Measurements from ENCODE around the gene IP6K3. TPM values are rescaled to one million over a fixed set of nuclear protein-coding genes. Genes with fewer than 3 reads are reported as not detected.

Gene IP6K3
- total and polyA plus RNA-seq, 2 donors, result 0.95 to 2.4 TPM

DNA sequence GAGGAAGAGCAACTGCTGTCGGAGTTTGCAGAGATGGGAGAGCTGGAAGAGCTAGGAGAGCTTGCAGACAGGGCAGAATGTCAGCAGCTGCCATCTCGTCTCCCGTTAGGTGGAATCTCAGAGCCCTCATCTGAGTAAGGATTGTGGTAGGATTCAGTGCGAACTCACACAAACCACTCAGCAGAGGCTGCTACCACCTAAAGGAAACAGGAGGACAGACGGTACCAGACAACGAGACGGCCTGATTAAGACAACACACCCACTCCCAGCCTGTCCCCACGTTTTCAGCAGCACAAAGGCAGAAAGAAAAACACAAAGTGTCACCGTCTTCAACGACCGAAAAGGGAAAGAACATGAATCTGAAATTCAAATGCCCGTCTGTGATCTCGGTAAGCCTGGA is 38.1 kb upstream of the IP6K3 start:
- no peak overlapping the region for H3K27ac ChIP-seq (ENCODE audit: low read depth)
- DNase-seq (ENCODE audit: extremely low spot score), result no peak
- H3K36me3 ChIP-seq (ENCODE audit: insufficient read depth), result peaks cover 4% of the 10 kb centered on the region
- H3K4me1 ChIP-seq (ENCODE audit: insufficient read depth), result no peaks in the 10 kb centered on the region
- WGBS, result 78% methylated on average over 13 of the region's 13 CpGs
- no peak overlapping the region for H3K4me3 ChIP-seq (ENCODE audit: low read depth, low read length)

DNA sequence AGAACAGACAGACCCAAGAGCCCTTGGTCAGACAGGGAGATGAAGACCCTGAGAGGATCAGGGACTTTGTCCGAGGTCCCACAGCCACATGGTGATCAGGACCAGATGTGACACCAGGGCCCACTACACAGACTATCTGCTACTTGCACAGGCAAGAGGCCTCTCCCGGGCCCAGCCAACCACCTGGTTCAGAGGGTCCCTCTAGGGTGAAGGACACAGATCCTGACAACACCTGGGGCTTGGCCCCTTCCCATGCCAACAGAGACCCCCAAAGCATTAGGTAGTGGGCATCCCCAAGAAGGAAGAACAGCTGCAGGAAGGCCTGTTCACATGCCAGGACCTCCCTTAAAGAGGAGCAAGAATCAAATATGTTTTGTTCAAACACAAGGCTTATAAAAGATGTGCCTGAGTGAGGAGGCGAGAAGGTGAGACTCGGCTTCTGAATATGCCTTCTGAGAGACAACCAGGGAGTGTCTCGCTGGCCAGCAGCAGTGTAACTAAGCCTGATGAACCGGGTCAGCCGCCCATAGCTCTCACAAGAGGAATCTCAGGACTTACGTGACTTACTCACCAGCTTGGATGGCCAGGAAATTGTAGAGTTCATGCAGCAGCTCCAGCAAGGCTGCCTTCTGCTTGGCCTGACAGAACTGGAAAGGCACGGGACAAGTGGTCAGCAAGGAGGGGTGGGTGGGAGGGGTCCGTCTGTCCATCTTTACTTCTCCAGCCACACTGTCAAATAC is 37.2 kb upstream of the IP6K3 start:
- H3K4me3 ChIP-seq (ENCODE audit: low read depth, low read length), result no peak overlapping the region
- H3K27ac ChIP-seq (ENCODE audit: low read depth), result no peak overlapping the region
- no peaks in the 10 kb centered on the region for H3K4me1 ChIP-seq (ENCODE audit: insufficient read depth)
- H3K36me3 ChIP-seq (ENCODE audit: insufficient read depth), result peaks cover 6% of the 10 kb centered on the region
- 89% methylated on average over 10 of the region's 10 CpGs for WGBS
- DNase-seq (ENCODE audit: extremely low spot score), result no peak

DNA sequence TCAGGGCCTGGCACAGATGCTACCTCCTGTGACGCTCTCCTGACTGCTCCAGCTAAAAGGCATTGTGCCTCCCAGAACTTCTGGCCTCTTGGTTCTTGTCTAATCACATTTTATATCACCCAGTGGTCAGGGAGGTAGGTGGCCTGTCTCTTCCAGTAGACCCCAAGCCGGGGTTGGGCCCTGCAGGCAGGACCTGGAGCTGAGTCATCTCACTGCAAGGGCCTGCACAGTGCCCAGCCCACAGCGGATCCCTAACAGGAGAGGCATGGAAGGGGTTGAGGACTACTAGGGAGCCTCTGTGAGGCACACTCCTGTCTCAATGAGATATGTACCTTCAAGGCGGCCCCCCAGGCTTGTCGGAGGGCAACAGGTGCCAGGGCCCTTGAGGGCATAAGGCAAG is 35.9 kb upstream of the IP6K3 start:
- no peak overlapping the region for H3K27ac ChIP-seq (ENCODE audit: low read depth)
- peaks cover 11% of the 10 kb centered on the region for H3K36me3 ChIP-seq (ENCODE audit: insufficient read depth)
- no peaks in the 10 kb centered on the region for H3K4me1 ChIP-seq (ENCODE audit: insufficient read depth)
- WGBS, result 95% methylated on average over 5 of the region's 5 CpGs
- DNase-seq (ENCODE audit: extremely low spot score), result no peak
- H3K4me3 ChIP-seq (ENCODE audit: low read depth, low read length), result no peak overlapping the region

DNA sequence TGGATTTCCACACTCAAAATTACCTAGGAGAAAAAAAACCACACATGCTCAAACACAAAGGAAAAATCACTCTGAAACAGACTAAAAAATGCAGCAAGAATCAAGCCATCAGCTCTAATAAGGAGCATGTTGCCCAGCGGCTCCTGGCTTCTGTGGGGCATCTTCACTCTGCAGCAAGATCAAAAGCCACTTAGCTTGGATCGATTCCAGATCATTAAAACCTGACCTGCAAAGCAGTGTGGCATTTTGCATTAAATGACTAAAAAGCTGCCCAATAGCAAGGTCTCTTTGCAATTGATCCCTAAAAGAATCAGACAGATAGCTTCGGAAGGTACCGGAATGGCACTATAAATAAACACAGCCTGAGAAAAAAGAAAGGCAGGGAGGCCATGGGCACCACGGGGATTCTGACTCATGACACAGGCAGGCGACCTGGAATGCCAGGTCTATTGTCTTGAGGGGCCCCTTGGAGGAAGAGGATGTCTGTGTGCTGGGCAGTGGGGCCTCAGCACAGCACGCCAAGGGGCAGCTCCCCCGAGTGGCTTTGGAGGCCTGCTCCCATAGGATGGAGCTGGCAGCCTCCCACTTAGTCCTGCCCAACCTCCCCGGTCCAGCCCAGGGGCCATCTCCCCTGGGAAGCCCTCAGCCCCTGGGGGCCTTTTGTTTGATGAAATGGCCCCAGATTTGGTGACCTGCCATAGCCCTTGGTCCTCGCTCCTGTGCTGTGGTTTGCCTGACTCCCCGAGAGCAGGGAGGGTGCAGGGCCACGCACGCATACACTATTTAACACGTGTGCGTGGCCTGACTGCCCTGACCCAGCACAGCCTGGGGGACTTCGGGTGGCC is 34.6 kb upstream of the IP6K3 start:
- no peaks in the 10 kb centered on the region for H3K4me1 ChIP-seq (ENCODE audit: insufficient read depth)
- H3K4me3 ChIP-seq (ENCODE audit: low read depth, low read length), result no peak overlapping the region
- H3K36me3 ChIP-seq (ENCODE audit: insufficient read depth), result peaks cover 14% of the 10 kb centered on the region
- H3K27ac ChIP-seq (ENCODE audit: low read depth), result no peak overlapping the region
- no peak for DNase-seq (ENCODE audit: extremely low spot score)
- WGBS, result 74% methylated on average over 16 of the region's 16 CpGs

DNA sequence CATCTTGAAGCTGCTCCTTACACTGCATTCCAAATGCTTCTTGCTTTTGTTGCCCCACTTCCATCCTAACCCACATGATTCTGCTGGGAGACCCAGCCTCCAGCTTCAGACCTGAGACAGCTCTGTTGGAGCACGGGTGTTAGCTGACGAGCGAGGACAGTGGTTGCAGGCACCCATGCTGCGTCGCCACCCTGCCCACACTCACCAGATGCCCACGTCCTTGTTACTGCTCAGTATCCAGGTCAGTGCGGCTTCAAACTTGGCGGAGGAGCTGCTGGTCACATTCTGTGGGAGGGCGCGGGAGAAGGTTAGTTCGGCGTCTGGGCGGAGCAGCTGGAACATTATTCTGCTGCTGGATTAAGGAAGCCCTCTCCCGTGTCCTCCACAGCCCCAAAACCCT is 33.2 kb upstream of the IP6K3 start:
- Histone ChIP-seq H3K4me1 (ENCODE audit: insufficient read depth) (no peaks in the 10 kb centered on the region), H3K4me3 (ENCODE audit: low read depth, low read length) (no peak overlapping the region), H3K36me3 (ENCODE audit: insufficient read depth) (peaks cover 15% of the 10 kb centered on the region), H3K27ac (ENCODE audit: low read depth) (no peak overlapping the region)
- no peak for DNase-seq (ENCODE audit: extremely low spot score)
- 86% methylated on average over 14 of the region's 14 CpGs for WGBS

DNA sequence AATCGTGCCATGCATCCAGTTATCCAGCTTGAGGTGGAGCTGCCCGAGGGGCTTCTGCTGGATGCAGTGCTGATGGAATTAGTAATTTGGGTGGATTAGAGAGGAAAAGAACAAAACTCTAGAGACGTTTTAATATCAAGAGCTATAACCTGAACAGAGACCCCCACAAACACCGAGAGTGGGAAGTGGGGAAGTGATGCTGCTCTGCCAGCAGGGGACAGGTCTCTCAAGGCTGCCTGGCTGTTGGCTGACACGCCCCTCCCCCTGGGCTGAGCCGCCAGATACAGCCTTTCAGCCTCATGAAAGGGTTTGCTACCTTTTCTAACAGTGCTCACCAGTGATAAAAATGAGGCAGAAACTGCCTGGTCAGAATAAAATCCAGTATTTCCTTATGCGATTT is 32.6 kb upstream of the IP6K3 start:
- Histone ChIP-seq H3K4me1 (ENCODE audit: insufficient read depth) (no peaks in the 10 kb centered on the region), H3K36me3 (ENCODE audit: insufficient read depth) (peaks cover 19% of the 10 kb centered on the region), H3K27ac (ENCODE audit: low read depth) (no peak overlapping the region), H3K4me3 (ENCODE audit: low read depth, low read length) (no peak overlapping the region)
- no peak for DNase-seq (ENCODE audit: extremely low spot score)
- WGBS, result 83% methylated on average over 7 of the region's 7 CpGs

DNA sequence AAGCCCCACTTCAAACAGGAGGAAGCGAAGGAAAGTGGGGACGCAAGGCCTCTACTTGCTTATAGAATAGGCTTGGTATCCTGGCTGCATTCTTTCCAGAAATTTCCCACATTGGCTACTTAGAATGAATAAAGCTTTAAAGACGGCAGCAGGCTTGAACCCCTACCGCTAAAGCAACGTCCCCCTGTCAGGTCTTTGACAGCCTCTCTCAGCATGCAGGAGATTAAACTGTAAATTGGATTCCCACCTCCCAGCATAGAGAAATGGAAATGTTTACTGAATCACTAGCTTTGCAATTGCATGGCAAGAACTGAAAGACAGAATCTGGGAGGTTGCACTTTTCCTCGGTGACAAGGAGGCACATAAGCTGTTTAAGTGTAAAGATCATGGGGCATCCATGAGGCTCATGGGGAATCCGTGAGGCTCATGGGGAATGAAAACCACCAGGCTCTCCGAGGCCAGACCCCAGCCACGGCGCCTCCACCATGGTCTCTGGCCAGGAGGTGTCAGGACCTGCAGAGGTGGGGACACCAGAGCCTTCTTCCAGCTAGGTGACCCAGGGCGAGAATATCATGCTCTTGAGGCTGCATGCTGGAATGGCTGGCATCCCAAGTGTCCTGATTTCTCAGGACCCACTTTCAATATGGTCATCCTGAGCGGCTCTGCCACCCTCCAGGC is 31.9 kb upstream of the IP6K3 start:
- Histone ChIP-seq H3K4me1 (ENCODE audit: insufficient read depth) (no peaks in the 10 kb centered on the region), H3K36me3 (ENCODE audit: insufficient read depth) (peaks cover 20% of the 10 kb centered on the region), H3K27ac (ENCODE audit: low read depth) (no peak overlapping the region), H3K4me3 (ENCODE audit: low read depth, low read length) (no peak overlapping the region)
- 90% methylated on average over 12 of the region's 12 CpGs for WGBS
- no peak for DNase-seq (ENCODE audit: extremely low spot score)

DNA sequence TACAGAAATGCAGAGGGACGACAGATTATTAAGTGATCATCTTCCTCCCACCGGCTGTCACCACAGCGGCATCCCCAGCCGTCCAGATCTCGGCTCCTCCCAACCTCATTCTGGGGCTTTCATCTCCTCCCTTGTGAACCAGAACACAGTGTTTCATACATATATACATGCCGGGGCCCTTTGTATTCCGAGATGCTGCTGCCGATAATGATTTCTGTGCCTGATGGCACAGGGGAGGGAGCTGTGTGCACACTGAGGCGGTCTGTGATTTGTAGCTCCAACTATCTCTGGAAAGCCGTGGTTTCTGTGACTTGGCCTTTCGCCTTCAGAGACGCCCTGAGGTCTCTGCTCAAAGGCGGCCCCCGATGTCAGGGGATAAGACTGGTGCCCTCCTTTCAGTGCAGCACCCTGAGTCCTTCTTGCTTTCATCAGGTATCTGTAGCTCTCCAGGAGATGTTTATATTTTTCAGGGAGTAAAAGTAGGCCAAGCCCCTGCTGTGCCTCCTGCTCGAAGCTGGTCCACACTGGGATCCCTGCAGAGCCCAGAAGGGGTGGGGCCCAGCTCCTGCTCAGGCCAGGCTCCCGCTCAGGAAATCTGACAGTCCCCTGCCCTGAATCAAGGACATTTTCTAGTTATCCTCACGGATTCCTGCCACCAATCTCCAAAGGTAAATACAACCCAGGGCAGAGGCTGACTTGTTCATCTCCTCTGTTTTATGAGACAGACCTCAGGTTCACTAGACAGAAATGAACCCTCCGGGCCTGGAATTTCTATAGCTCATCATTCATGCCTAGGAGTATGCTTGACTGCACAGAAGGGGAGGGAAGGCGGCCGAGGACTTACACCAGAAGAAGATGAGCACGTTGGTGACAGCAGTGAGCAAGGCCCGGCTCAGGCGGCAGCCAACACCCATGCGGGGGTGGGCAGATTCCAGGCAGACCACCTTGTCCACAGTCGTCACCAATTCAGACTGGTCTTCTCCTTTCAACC is 31.0 kb upstream of the IP6K3 start:
- no peak for DNase-seq (ENCODE audit: extremely low spot score)
- 91% methylated on average over 25 of the region's 25 CpGs for WGBS
- H3K27ac ChIP-seq (ENCODE audit: low read depth), result no peak overlapping the region
- no peaks in the 10 kb centered on the region for H3K4me1 ChIP-seq (ENCODE audit: insufficient read depth)
- H3K4me3 ChIP-seq (ENCODE audit: low read depth, low read length), result no peak overlapping the region
- H3K36me3 ChIP-seq (ENCODE audit: insufficient read depth), result peaks cover 20% of the 10 kb centered on the region

DNA sequence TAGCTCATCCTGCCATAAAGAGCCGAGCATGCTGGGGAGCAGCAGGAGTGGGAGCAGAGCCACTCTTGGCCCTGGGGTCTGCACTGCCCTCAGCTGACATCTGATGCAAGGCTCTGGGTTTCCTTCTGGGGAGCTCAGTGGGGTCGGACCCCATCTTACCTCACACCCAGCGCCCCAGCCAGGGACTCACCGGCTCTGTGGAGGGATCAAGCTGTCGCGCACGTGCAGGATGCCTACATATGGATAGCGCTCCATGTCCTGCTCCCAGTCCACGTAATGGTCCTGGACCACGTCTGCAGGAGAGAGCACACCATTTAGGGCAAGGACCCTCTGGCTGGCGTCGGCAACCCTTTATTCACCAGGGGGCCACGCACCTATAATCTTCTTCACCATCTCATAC is 30.1 kb upstream of the IP6K3 start:
- Histone ChIP-seq H3K36me3 (ENCODE audit: insufficient read depth) (peaks cover 20% of the 10 kb centered on the region), H3K27ac (ENCODE audit: low read depth) (no peak overlapping the region), H3K4me3 (ENCODE audit: low read depth, low read length) (no peak overlapping the region), H3K4me1 (ENCODE audit: insufficient read depth) (no peaks in the 10 kb centered on the region)
- WGBS, result 92% methylated on average over 13 of the region's 13 CpGs
- no peak for DNase-seq (ENCODE audit: extremely low spot score)

DNA sequence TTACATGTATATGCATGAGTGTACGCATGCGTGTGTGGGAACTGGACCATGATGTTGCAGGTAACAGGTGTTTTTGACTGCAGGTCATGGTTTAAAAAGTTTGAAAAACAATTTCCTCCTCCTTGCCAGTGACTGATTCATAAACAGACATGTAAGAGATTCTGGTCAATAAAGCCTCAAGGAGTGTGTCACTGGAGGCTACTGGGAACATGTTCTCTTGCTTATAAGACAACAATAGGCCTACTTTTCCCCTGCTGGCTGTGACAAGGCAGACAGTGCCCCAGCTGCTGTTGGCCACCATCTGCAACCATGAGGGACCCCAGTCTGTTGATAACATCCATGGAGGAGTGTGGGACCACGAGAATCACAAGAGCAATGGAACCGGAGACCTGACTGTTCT is 29.5 kb upstream of the IP6K3 start:
- Histone ChIP-seq H3K27ac (ENCODE audit: low read depth) (no peak overlapping the region), H3K4me3 (ENCODE audit: low read depth, low read length) (no peak overlapping the region), H3K36me3 (ENCODE audit: insufficient read depth) (peaks cover 20% of the 10 kb centered on the region), H3K4me1 (ENCODE audit: insufficient read depth) (no peaks in the 10 kb centered on the region)
- DNase-seq (ENCODE audit: extremely low spot score), result no peak
- 94% methylated on average over 4 of the region's 4 CpGs for WGBS

DNA sequence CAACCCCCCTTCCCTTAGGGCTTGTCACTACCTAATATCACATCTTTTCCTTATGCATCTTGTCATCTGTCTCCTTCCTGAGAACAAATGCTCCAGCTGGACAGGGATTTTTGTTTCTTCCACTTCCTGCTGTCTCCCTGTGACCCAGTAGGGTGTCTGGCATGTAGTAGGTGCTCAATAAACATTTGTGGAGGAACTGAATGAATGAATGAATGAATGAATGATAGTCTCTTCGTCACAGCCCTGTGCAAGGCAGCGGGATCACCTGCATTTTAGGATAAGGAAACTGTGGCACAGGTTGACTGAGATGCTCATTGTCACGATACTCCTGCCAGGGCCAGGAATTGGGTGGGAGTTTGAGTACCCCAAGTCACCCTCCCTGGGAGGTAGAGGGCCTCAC is 28.1 kb upstream of the IP6K3 start:
- Histone ChIP-seq H3K4me3 (ENCODE audit: low read depth, low read length) (no peak overlapping the region), H3K27ac (ENCODE audit: low read depth) (no peak overlapping the region), H3K36me3 (ENCODE audit: insufficient read depth) (peaks cover 16% of the 10 kb centered on the region), H3K4me1 (ENCODE audit: insufficient read depth) (no peaks in the 10 kb centered on the region)
- no peak for DNase-seq (ENCODE audit: extremely low spot score)
- 98% methylated on average over 3 of the region's 3 CpGs for WGBS

DNA sequence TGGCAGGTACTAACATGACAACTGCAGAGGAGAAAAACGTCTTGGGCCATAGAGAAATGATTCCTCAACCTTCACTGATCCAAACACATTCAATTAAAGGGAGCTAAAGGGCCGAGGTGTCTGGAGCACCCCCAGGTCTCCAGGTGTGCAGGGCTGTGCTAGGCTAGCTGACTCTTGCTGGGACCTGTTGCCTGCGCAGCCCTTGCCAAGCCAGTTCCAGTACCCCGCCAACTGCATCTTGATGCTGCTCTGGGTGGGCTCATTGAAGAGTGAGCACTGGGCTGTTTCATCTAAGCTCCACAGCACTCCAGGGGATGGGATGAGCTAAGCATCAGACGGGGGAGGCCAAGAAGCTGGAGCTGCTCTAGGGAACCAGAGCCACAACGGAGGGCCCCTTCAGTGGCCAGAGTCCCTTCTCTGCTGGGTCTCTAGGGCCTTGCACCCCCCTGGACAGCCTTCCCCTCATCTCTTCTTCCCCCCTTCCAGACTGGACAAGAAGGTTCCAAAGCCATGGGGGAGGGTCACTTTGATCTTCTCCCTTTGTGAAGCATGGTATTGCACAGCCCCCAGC is 26.3 kb upstream of the IP6K3 start:
- H3K4me3 ChIP-seq (ENCODE audit: low read depth, low read length), result no peak overlapping the region
- no peaks in the 10 kb centered on the region for H3K4me1 ChIP-seq (ENCODE audit: insufficient read depth)
- H3K36me3 ChIP-seq (ENCODE audit: insufficient read depth), result peaks cover 12% of the 10 kb centered on the region
- H3K27ac ChIP-seq (ENCODE audit: low read depth), result no peak overlapping the region
- DNase-seq (ENCODE audit: extremely low spot score), result no peak
- whole genome bisulfite sequencing, result 73% methylated on average over 6 of the region's 6 CpGs
